ENCODE results near the gene BUB3. TPM values are rescaled to one million over a fixed set of nuclear protein-coding genes. Genes with fewer than 3 reads are reported as not detected.

BUB3 gene
- total RNA-seq, 1 donor from 2014 or later: 245 TPM

GRCh38 chr10:123142701-123143161 is 11.5 kb upstream of the BUB3 start:
- Mint-ChIP-seq H3K4me1 (peaks cover 34% of the 10 kb centered on the region), H3K27ac (no peak overlapping the region), H3K27me3 (ENCODE audit: insufficient read depth, low read depth) (peaks cover 93% of the 10 kb centered on the region), H3K4me3 (peak overlapping the region; percentile 63), H3K9me3 (peaks cover 2% of the 10 kb centered on the region), H3K36me3 (no peaks in the 10 kb centered on the region)
- Histone ChIP-seq H4K20me1 (ENCODE audit: low read depth) (peaks cover 100% of the 10 kb centered on the region), H3K4me1 (peaks cover 35% of the 10 kb centered on the region), H3K79me2 (ENCODE audit: low read depth) (no peaks in the 10 kb centered on the region), H2AFZ (replicated peaks) (no peak overlapping the region), H3K36me3 (no peaks in the 10 kb centered on the region), H3K9me3 (ENCODE audit: low read depth) (no peaks in the 10 kb centered on the region), H3K4me3 (peak overlapping the region; percentile 25), H3K27me3 (peaks cover 100% of the 10 kb centered on the region), H3K27ac (no peak overlapping the region), H3F3A (ENCODE audit: low read depth) (peaks cover 67% of the 10 kb centered on the region), H3K9ac (no peak overlapping the region), H3K4me2 (peak overlapping the region; percentile 71)
- TF ChIP-seq EZH2phosphoT487 (IDR thresholded peaks at IDR 0.05) (peak; percentile 78), EZH2 (IDR thresholded peaks at IDR 0.05) (no peak)
- TF ChIP-seq, protein P1, sequence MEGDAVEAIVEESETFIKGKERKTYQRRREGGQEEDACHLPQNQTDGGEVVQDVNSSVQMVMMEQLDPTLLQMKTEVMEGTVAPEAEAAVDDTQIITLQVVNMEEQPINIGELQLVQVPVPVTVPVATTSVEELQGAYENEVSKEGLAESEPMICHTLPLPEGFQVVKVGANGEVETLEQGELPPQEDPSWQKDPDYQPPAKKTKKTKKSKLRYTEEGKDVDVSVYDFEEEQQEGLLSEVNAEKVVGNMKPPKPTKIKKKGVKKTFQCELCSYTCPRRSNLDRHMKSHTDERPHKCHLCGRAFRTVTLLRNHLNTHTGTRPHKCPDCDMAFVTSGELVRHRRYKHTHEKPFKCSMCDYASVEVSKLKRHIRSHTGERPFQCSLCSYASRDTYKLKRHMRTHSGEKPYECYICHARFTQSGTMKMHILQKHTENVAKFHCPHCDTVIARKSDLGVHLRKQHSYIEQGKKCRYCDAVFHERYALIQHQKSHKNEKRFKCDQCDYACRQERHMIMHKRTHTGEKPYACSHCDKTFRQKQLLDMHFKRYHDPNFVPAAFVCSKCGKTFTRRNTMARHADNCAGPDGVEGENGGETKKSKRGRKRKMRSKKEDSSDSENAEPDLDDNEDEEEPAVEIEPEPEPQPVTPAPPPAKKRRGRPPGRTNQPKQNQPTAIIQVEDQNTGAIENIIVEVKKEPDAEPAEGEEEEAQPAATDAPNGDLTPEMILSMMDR (IDR thresholded peaks at IDR 0.05): peak; percentile 28
- DNase-seq (ENCODE audit: low spot score): peak; percentile 64

GRCh38 chr10:123143162-123143824 is 10.9 kb upstream of the BUB3 start:
- Histone ChIP-seq H3K4me2 (peak overlapping the region; percentile 71), H4K20me1 (ENCODE audit: low read depth) (peaks cover 99% of the 10 kb centered on the region), H3K36me3 (no peaks in the 10 kb centered on the region), H2AFZ (replicated peaks) (no peak overlapping the region), H3K9ac (no peak overlapping the region), H3F3A (ENCODE audit: low read depth) (peaks cover 63% of the 10 kb centered on the region), H3K27ac (no peak overlapping the region), H3K79me2 (ENCODE audit: low read depth) (no peaks in the 10 kb centered on the region), H3K27me3 (peaks cover 100% of the 10 kb centered on the region), H3K4me1 (peaks cover 34% of the 10 kb centered on the region), H3K9me3 (ENCODE audit: low read depth) (no peaks in the 10 kb centered on the region), H3K4me3 (peak overlapping the region; percentile 25)
- DNase-seq (ENCODE audit: low spot score): peak; percentile 64
- H3K36me3 Mint-ChIP-seq: no peaks in the 10 kb centered on the region
- peaks cover 2% of the 10 kb centered on the region for H3K9me3 Mint-ChIP-seq
- peaks cover 90% of the 10 kb centered on the region for H3K27me3 Mint-ChIP-seq (ENCODE audit: insufficient read depth, low read depth)
- H3K4me3 Mint-ChIP-seq: peak overlapping the region; percentile 63
- no peak overlapping the region for H3K27ac Mint-ChIP-seq
- peak; percentile 59 for TF ChIP-seq EZH2phosphoT487 (IDR thresholded peaks at IDR 0.05)
- TF ChIP-seq, protein P1 (IDR thresholded peaks at IDR 0.05): no peak
- peak; percentile 74 for TF ChIP-seq EZH2 (IDR thresholded peaks at IDR 0.05)
- peaks cover 34% of the 10 kb centered on the region for H3K4me1 Mint-ChIP-seq

DNA sequence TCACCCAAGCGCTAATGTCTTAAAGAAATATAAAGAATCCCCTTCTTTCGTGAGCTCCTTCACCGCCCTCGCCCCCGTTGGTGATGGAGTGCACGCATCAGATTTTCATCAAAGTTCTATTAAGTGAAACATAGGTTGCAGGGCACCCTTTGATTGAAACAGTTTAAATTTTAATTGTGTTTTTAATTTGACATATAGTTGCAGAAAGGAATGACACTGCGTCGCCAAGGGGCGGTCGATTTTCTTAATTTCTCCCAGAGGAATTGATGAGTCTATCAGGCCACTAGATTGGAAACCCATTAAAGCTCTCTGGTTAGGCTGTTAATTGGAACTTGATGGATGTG is 10.4 kb upstream of the BUB3 start:
- Mint-ChIP-seq H3K4me3 (no peak overlapping the region), H3K9me3 (peaks cover 2% of the 10 kb centered on the region)

More for the DNA sequence above, 10.4 kb upstream of the BUB3 start:
- Histone ChIP-seq H4K20me1 (ENCODE audit: low read depth) (peaks cover 99% of the 10 kb centered on the region), H3F3A (ENCODE audit: low read depth) (peaks cover 58% of the 10 kb centered on the region), H3K4me3 (no peak overlapping the region), H3K4me2 (no peak overlapping the region), H3K79me2 (ENCODE audit: low read depth) (no peaks in the 10 kb centered on the region), H3K36me3 (no peaks in the 10 kb centered on the region), H3K4me1 (peaks cover 34% of the 10 kb centered on the region), H2AFZ (replicated peaks) (no peak overlapping the region), H3K27ac (no peak overlapping the region), H3K9ac (no peak overlapping the region), H3K27me3 (peaks cover 100% of the 10 kb centered on the region), H3K9me3 (ENCODE audit: low read depth) (no peaks in the 10 kb centered on the region)
- TF ChIP-seq EZH2phosphoT487 (IDR thresholded peaks at IDR 0.05): no peak
- peak; percentile 59 for TF ChIP-seq EZH2 (IDR thresholded peaks at IDR 0.05)
- Mint-ChIP-seq H3K27ac (no peak overlapping the region), H3K27me3 (ENCODE audit: insufficient read depth, low read depth) (peaks cover 87% of the 10 kb centered on the region), H3K36me3 (no peaks in the 10 kb centered on the region), H3K4me1 (peaks cover 33% of the 10 kb centered on the region)
- DNase-seq (ENCODE audit: low spot score): no peak

All from neural progenitor cell (in vitro differentiated cells).